CD8-positive, alpha-beta memory T cell (primary cell): Measurements from ENCODE around the gene WAPL. TPM values are rescaled to one million over a fixed set of nuclear protein-coding genes. Genes with fewer than 3 reads are reported as not detected.

Source experiments
- CTCF ChIA-PET: fragments of 350-600 bp; sonication (Branson Sonifier 250); formaldehyde crosslinking; loops from one replicate; lab custom pipeline; 2021; ENCODE audit warnings: antibody characterized with exemption; lab: Charles Lee
- POLR2A ChIA-PET: fragments of 350-600 bp; sonication (Branson Sonifier 250); formaldehyde crosslinking; loops from one replicate; lab custom pipeline; 2021; ENCODE audit warnings: antibody characterized with exemption; lab: Charles Lee
- DNase-seq, 5 donors: peaks; one replicate each; pipeline versions ENCODE4 v3.0.0 to v3.0.0-alpha.2; 2020 to 2022; ENCODE audit warnings: mixed read lengths in 1 of 5
- H3K27ac ChIP-seq: one replicate; pipeline ENCODE4 v1.7.0; 2013; ENCODE audit warnings: low read depth, mild to moderate bottlenecking, low read length, moderate library complexity
- H3K27me3 ChIP-seq: 2 replicates; pipeline ENCODE4 v1.7.0; 2013; ENCODE audit warnings: low read length, mild to moderate bottlenecking; ENCODE audit not compliant: insufficient read depth, poor library complexity, severe bottlenecking
- H3K36me3 ChIP-seq: 2 replicates; pipeline ENCODE4 v1.7.0; 2013; ENCODE audit warnings: mild to moderate bottlenecking, low read length, moderate library complexity; ENCODE audit not compliant: insufficient read depth
- H3K4me1 ChIP-seq: 2 replicates; pipeline ENCODE4 v1.7.0; 2013; ENCODE audit warnings: mild to moderate bottlenecking, low read length, moderate library complexity; ENCODE audit not compliant: insufficient read depth
- H3K4me3 ChIP-seq: 2 replicates; pipeline ENCODE4 v1.7.0; 2013; ENCODE audit warnings: mild to moderate bottlenecking, low read length
- H3K9me3 ChIP-seq: 2 replicates; pipeline ENCODE4 v1.7.0; 2013; ENCODE audit warnings: mild to moderate bottlenecking, low read length
- H3K27ac Mint-ChIP-seq, 8 donors: one replicate each; pipeline ENCODE4 v1.8.0; 2020 to 2021; ENCODE audit warnings: mixed read lengths in 8 of 8, mild to moderate bottlenecking in 6 of 8, inconsistent platforms in 3 of 8, moderate library complexity in 3 of 8
- H3K27me3 Mint-ChIP-seq, 2 donors: one replicate each; pipeline ENCODE4 v1.8.0; 2020 to 2021; ENCODE audit warnings: mixed read lengths in 2 of 2, mild to moderate bottlenecking in 1 of 2, moderate library complexity in 1 of 2
- H3K36me3 Mint-ChIP-seq, 3 donors: one replicate each; pipeline ENCODE4 v1.8.0; 2020 to 2021; ENCODE audit warnings: mixed read lengths in 3 of 3, inconsistent platforms in 1 of 3, mild to moderate bottlenecking in 1 of 3
- H3K4me1 Mint-ChIP-seq, 3 donors: one replicate each; pipeline ENCODE4 v1.8.0; 2020 to 2021; ENCODE audit warnings: mixed read lengths in 3 of 3, inconsistent platforms in 1 of 3, mild to moderate bottlenecking in 1 of 3
- H3K4me3 Mint-ChIP-seq, 7 donors: one replicate each; pipeline ENCODE4 v1.8.0; 2020 to 2021; ENCODE audit warnings: mixed read lengths in 7 of 7, mild to moderate bottlenecking in 6 of 7, moderate library complexity in 4 of 7, inconsistent platforms in 2 of 7
- H3K9me3 Mint-ChIP-seq, 5 donors: one replicate each; pipeline ENCODE4 v1.8.0; 2020 to 2022; ENCODE audit warnings: mixed read lengths in 5 of 5, mild to moderate bottlenecking in 3 of 5, moderate library complexity in 2 of 5, inconsistent platforms in 1 of 5
- polyA plus RNA-seq: library from polyadenylated mRNA; unstranded; fragments of 300-500 nt; fragmentation: Illumina TruSeq; gene quantifications from one replicate; pipeline ENCODE4 v1.2.3, GENCODE V29; 2021
- total RNA-seq, 2 experiments: library from RNA; stranded (reverse); gene quantifications; one replicate each; pipeline ENCODE4 v1.2.3, GENCODE V29; 2021

The WAPL gene
- total and polyA plus RNA-seq, 3 experiments from 2014 or later, result 41.9 to 54.2 (median 49.7) TPM

DNA sequence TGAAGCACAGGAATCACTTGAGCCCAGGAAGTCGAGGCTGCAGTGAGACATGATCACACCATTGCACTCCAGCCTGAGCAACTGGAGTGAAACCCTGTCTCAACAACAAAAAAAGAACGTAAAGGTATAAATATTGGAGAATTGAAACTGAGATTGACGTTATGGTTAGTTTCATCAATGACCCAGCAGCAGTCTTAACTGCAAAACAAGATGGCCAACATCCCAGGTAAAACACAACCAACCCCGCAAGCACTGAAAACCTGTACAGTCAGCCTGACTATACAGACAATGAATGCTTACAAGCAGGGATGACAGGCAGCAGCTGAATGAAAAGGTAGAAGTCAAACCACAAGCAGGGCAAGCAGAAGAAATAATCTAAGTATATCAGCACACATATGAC, 34.7 kb downstream of the WAPL start:
- Histone ChIP-seq H3K27me3 (no peaks in the 10 kb centered on the region), H3K4me3 (no peak overlapping the region), H3K27ac (no peak overlapping the region), H3K36me3 (peaks cover 12% of the 10 kb centered on the region), H3K4me1 (no peaks in the 10 kb centered on the region), H3K9me3 (no peaks in the 10 kb centered on the region)
- POLR2A ChIA-PET, result no interaction called here
- no peak for DNase-seq
- CTCF ChIA-PET, result interaction anchor here (1.1 kb wide), 1 partner anchor 87 kb away, joined by 4 read pairs; no protein-coding TSS in a partner anchor
- no peaks in the 10 kb centered on the region for H3K9me3 Mint-ChIP-seq
- H3K4me3 Mint-ChIP-seq, result no peak overlapping the region
- H3K27ac Mint-ChIP-seq, result peak overlapping the region in 3 of 8 donors; percentile 8 to 80 (median 32)
- H3K36me3 Mint-ChIP-seq, result peaks cover 0 to 71% (median 16%) of the 10 kb centered on the region in 3 donors
- no peaks in the 10 kb centered on the region for H3K27me3 Mint-ChIP-seq
- H3K4me1 Mint-ChIP-seq, result peaks cover 26 to 41% (median 29%) of the 10 kb centered on the region in 3 donors

- Mint-ChIP-seq H3K36me3 (peaks cover 0 to 64% (median 9%) of the 10 kb centered on the region in 3 donors), H3K4me1 (peaks cover 18 to 40% (median 32%) of the 10 kb centered on the region in 3 donors), H3K27ac (peak overlapping the region in 1 of 8 donors; percentile 47), H3K9me3 (no peaks in the 10 kb centered on the region), H3K4me3 (no peak overlapping the region), H3K27me3 (no peaks in the 10 kb centered on the region)
- no peak overlapping the region for H3K27ac ChIP-seq
- H3K36me3 ChIP-seq, result peaks cover 10% of the 10 kb centered on the region
- H3K27me3 ChIP-seq, result no peaks in the 10 kb centered on the region
- no peak overlapping the region for H3K4me3 ChIP-seq
- H3K4me1 ChIP-seq, result no peaks in the 10 kb centered on the region
- no peaks in the 10 kb centered on the region for H3K9me3 ChIP-seq
- CTCF ChIA-PET, result interaction anchor here (0.7 to 1.5 kb wide), 2 partner anchors 102 to 351 kb away, joined by 3 to 4 read pairs; no protein-coding TSS in a partner anchor
- POLR2A ChIA-PET, result interaction anchor here (0.5 kb wide), 1 partner anchor 15 kb away, joined by 3 read pairs; no protein-coding TSS in a partner anchor
- DNase-seq, result no peak
Measured at GRCh38 chr10:86483664-86484063, 37.9 kb downstream of the WAPL start.

- peaks cover 3 to 31% (median 28%) of the 10 kb centered on the region in 3 donors for H3K4me1 Mint-ChIP-seq
- no peaks in the 10 kb centered on the region for H3K9me3 Mint-ChIP-seq
- ChIA-PET POLR2A (no interaction called here), CTCF (interaction anchor here (2.3 kb wide), 1 partner anchor 81 kb away, joined by 5 read pairs; no protein-coding TSS in a partner anchor)
- Histone ChIP-seq H3K4me3 (no peak overlapping the region), H3K27me3 (no peaks in the 10 kb centered on the region), H3K4me1 (no peaks in the 10 kb centered on the region), H3K27ac (no peak overlapping the region), H3K36me3 (peaks cover 4% of the 10 kb centered on the region), H3K9me3 (no peaks in the 10 kb centered on the region)
- H3K4me3 Mint-ChIP-seq, result no peak overlapping the region
- no peak for DNase-seq
- peak overlapping the region in 1 of 8 donors; percentile 29 for H3K27ac Mint-ChIP-seq
- H3K27me3 Mint-ChIP-seq, result no peaks in the 10 kb centered on the region
- peaks cover 0 to 56% (median 7%) of the 10 kb centered on the region in 3 donors for H3K36me3 Mint-ChIP-seq
Measured at GRCh38 chr10:86481761-86482160, 39.8 kb downstream of the WAPL start.

DNA sequence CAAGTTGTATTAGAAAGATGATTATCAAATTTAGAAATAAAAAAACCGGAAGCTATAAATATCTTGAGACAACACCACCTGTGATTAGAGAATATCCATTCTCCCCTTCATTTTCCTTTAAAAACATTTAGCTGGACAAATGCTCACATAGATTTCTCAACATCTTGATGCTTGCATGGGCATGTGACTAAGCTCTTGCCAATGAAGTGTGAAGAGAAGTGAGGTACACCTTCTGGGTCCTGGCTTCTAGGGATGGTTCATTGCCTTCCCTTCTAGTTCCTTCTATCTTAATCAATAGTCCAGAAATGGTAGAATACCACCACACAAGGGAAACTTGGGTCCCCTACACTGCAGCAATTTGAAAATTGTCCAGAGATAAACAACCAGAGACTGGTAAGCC, 41.0 kb downstream of the WAPL start:
- Histone ChIP-seq H3K27ac (no peak overlapping the region), H3K27me3 (no peaks in the 10 kb centered on the region), H3K9me3 (no peaks in the 10 kb centered on the region), H3K36me3 (peaks cover 4% of the 10 kb centered on the region), H3K4me3 (no peak overlapping the region), H3K4me1 (no peaks in the 10 kb centered on the region)
- H3K9me3 Mint-ChIP-seq, result no peaks in the 10 kb centered on the region
- POLR2A ChIA-PET, result no interaction called here
- H3K4me3 Mint-ChIP-seq, result no peak overlapping the region
- H3K36me3 Mint-ChIP-seq, result peaks cover 0 to 51% (median 7%) of the 10 kb centered on the region in 3 donors
- peaks cover 5 to 26% (median 24%) of the 10 kb centered on the region in 3 donors for H3K4me1 Mint-ChIP-seq
- H3K27ac Mint-ChIP-seq, result peak overlapping the region in 5 of 8 donors; percentile 1 to 54 (median 35)
- CTCF ChIA-PET, result interaction anchor here (1.0 to 2.3 kb wide), 2 partner anchors 11 to 80 kb away, joined by 3 to 5 read pairs; no protein-coding TSS in a partner anchor
- H3K27me3 Mint-ChIP-seq, result no peaks in the 10 kb centered on the region
- DNase-seq, result no peak

DNA sequence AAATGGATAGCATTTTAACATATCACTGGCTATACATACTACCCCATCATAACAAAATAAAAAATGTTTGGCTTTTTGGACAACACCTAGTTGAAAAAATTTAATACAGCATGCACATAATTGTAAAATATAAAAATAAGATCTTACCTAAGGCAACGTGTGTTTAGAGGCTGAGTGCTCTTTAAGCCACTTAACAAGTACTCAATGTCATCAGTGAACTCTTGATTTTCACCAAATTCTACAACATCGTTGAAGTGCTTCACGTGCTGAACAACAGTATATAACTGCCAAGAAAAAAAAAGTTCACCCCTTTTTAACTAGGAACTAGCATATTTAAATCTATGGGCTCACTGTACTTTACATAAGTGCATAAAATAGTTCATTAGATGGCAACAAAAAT, 49.5 kb downstream of the WAPL start:
- Histone ChIP-seq H3K27ac (no peak overlapping the region), H3K27me3 (no peaks in the 10 kb centered on the region), H3K4me3 (no peak overlapping the region), H3K36me3 (peaks cover 12% of the 10 kb centered on the region), H3K9me3 (no peaks in the 10 kb centered on the region), H3K4me1 (no peaks in the 10 kb centered on the region)
- no peaks in the 10 kb centered on the region for H3K27me3 Mint-ChIP-seq
- CTCF ChIA-PET, result no interaction called here
- peaks cover 0 to 56% (median 9%) of the 10 kb centered on the region in 3 donors for H3K36me3 Mint-ChIP-seq
- POLR2A ChIA-PET, result no interaction called here
- H3K27ac Mint-ChIP-seq, result peak overlapping the region in 1 of 8 donors; percentile 38
- DNase-seq, result no peak
- H3K4me1 Mint-ChIP-seq, result peaks cover 9 to 20% (median 17%) of the 10 kb centered on the region in 3 donors
- no peaks in the 10 kb centered on the region for H3K9me3 Mint-ChIP-seq
- no peak overlapping the region for H3K4me3 Mint-ChIP-seq

DNA sequence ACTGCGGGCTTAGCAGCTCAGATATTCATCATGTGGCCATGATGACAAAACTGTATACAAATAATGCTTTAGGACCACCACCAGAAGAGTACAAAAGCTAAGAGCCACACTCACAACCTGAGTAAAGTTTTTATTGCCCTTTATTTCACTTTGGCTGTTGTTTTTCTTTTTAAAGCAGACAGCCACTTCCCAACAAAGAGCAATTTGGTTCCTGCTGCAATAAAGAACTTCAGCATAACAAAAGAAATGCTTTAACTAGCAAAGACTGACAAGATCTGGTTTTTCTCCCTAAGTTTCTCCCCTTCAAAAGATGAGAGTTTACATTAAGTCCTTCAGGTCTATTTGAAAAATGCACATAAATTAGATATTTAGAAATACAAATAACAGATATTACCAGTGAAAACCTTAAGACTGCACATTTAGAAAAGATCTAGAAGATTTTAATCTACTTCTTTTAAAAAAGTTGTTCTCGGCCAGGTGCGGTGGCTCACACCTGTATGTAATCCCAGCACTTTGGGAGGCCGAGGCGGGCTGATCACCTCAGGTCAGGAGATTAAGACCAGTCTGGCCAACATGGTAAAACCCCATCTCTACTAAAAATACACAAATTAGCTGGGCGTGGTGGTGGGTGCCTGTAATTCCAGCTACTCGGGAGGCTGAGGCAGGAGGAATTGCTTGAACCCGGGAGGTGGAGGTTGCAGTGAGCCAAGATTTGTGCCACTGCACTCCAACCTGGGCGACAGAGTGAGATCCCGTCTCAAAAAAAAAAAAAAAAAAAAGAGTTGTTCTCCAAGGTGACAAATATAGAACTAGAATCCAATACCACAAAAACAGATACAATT, 59.4 kb downstream of the WAPL start:
- no peaks in the 10 kb centered on the region for H3K9me3 Mint-ChIP-seq
- POLR2A ChIA-PET, result no interaction called here
- H3K27ac Mint-ChIP-seq, result peak overlapping the region in 4 of 8 donors; percentile 13 to 35 (median 22)
- H3K36me3 ChIP-seq, result peaks cover 13% of the 10 kb centered on the region
- H3K4me3 ChIP-seq, result no peak overlapping the region
- CTCF ChIA-PET, result no interaction called here
- no peak overlapping the region for H3K27ac ChIP-seq
- no peaks in the 10 kb centered on the region for H3K4me1 ChIP-seq
- H3K27me3 Mint-ChIP-seq, result no peaks in the 10 kb centered on the region
- H3K36me3 Mint-ChIP-seq, result peaks cover 0 to 77% (median 19%) of the 10 kb centered on the region in 3 donors
- no peaks in the 10 kb centered on the region for H3K27me3 ChIP-seq
- H3K4me3 Mint-ChIP-seq, result no peak overlapping the region
- H3K9me3 ChIP-seq, result no peaks in the 10 kb centered on the region
- H3K4me1 Mint-ChIP-seq, result peaks cover 0 to 3% (median 2%) of the 10 kb centered on the region in 3 donors
- DNase-seq, result no peak

- ChIA-PET POLR2A (no interaction called here), CTCF (no interaction called here)
- no peaks in the 10 kb centered on the region for H3K27me3 Mint-ChIP-seq
- peaks cover 19 to 36% (median 26%) of the 10 kb centered on the region in 3 donors for H3K4me1 Mint-ChIP-seq
- no peak overlapping the region for H3K4me3 Mint-ChIP-seq
- H3K36me3 Mint-ChIP-seq, result peaks cover 0 to 84% (median 30%) of the 10 kb centered on the region in 3 donors
- no peaks in the 10 kb centered on the region for H3K9me3 Mint-ChIP-seq
- Histone ChIP-seq H3K36me3 (peaks cover 13% of the 10 kb centered on the region), H3K4me3 (no peak overlapping the region), H3K27me3 (no peaks in the 10 kb centered on the region), H3K4me1 (no peaks in the 10 kb centered on the region), H3K27ac (no peak overlapping the region), H3K9me3 (no peaks in the 10 kb centered on the region)
- peak overlapping the region in 1 of 8 donors; percentile 5 for H3K27ac Mint-ChIP-seq
- DNase-seq, result no peak
Measured at GRCh38 chr10:86451604-86451960, 70.0 kb downstream of the WAPL start.
